ENCODE measurements around the gene CAPN10.

CAPN10 gene

GRCh38 chr2:240575101-240575965, 11.2 kb upstream of the CAPN10 start:
- DNase-seq, result no peak

GRCh38 chr2:240576036-240576435, 10.5 kb upstream of the CAPN10 start:
- DNase-seq, result no peak

DNA sequence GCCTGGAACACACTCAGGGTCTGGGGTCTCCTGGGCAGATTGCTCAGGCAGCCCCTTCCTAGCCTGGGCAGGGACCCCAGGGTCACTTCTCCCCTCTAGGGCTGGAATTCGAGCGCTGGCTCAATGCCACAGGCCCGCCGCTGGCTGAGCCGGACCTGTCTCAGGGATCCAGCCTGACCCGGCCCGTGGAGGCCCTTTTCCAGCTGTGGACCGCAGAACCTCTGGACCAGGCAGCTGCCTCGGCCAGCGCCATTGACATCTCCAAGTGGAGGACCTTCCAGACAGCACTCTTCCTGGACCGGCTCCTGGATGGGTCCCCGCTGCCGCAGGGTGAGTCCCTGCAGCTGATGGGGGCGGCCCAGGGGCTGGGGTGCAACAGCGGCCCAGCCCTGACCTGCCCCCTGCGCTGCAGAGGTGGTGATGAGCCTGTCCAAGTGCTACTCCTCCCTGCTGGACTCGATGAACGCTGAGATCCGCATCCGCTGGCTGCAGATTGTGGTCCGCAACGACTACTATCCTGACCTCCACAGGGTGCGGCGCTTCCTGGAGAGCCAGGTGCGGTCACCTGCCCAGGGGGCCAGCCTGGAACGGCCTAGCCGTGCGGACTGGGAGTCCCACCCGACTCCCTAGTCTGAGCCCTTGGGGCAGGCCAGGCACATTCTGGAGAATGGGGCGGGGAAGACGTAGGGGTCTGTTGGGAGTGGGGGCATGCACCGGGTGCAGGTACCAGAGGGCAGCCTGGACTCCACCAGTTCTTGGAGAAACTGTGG, 9.9 kb upstream of the CAPN10 start:
- DNase-seq, result no peak

DNA sequence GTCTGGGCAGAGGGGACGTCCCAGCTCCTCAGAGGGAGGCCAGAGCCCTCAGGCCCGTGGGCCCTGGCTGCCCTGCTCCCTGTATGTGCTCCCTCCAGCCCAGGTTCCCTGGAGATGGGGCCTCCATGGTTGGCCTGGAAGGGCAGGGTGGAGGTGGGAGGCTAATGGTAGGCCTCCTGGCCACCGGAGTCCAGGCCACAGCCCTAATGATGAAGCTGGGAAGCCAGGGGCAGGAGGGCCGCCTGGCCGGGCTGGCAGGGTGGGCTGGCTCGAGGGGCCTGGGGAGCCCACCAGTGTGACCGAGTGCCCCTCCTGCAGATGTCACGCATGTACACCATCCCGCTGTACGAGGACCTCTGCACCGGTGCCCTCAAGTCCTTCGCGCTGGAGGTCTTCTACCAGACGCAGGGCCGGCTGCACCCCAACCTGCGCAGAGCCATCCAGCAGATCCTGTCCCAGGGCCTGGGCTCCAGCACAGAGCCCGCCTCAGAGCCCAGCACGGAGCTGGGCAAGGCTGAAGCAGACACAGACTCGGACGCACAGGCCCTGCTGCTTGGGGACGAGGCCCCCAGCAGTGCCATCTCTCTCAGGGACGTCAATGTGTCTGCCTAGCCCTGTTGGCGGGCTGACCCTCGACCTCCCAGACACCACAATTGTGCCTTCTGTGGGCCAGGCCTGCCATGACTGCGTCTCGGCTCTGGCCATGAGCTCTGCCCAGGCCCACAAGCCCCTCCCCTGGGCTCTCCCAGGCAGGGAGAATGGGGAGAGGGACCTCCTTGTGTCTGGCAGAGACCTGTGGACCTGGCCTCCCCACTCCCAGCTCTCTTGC, 9.0 kb upstream of the CAPN10 start:
- no peak for DNase-seq

GRCh38 chr2:240578110-240578450, 8.5 kb upstream of the CAPN10 start:
- no peak for DNase-seq

- no peak for DNase-seq
Measured at GRCh38 chr2:240578488-240578887, 8.0 kb upstream of the CAPN10 start.

- DNase-seq, result no peak
Measured at GRCh38 chr2:240579071-240579762, 7.3 kb upstream of the CAPN10 start.

DNA sequence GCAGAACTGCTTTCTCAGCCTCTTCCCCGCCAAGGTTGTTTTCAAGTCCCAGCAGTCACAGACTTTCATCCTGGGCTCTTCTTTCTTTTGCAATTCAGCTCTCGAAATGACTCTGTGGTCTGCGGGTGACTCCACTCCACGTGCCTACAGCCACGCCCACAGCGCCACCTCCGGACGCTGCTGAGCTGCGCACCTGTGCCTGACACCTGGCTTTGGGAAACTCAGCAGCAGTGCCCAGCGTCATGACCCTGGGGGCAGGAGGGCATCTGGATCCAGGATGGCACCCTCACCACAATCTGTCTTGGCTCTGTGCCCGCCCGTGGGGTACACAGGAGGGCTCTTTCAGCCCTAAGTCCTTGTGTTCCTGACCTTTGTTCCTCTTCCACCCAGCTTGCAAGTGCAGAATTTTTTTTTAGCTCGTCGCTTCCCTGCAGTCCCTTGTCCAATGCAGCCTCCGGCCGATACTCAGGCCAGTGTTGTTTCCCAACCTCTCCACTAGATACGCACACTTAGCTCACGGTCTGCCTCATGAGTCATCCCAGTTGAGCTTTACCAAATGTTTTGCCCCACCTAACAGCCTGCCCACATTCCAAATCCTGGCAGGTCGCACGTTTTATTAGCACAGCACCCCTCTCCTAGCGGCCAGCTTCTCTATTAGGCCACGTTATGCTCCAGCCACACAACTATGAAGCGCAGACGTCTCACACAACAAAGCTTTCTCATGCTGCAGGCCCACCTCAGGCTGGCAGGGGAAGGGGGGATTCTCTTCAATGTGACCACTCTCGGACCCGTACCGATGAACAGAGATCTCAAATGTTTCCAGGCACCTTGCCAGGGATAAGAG, 6.5 kb upstream of the CAPN10 start:
- peak; percentile 84 for DNase-seq

DNA sequence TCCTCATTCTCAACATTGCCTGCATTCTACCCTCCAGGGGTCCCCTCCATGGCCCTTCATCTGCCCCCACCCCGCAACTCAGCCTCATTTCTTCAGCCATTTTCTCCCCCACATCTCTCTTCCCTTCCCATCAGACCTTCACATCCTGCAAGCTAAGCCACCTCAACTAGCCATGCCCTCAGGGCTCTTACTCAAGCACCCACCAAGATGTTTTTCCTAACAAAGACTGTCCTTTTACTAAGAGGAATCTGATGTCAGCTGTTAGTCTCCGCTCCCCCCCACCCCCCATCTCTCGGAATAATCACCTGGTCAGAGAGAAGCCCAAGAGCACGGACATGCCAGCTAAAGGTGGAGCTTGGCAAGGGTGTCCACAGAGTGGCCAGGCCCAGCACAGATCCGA, 4.7 kb upstream of the CAPN10 start:
- DNase-seq, result no peak

DNA sequence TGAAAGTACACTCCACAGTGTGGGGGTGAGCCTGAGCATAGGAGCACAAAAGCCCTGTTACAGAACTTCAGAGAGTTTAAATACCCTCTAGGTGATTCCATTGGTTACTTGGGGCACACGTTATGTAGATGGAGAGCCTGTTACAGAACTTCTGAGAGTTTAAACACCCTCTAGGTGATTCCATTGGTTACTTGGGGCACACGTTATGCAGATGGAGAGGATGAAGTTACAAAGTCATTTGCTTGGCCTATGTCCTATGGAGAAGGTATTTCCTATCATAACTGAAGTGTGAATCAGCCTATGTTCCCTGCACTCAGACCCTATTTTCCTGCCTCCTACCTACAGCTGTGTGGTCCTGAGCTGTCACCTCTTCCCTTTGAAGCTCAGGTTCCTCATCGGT, 3.8 kb upstream of the CAPN10 start:
- DNase-seq, result no peak

DNA sequence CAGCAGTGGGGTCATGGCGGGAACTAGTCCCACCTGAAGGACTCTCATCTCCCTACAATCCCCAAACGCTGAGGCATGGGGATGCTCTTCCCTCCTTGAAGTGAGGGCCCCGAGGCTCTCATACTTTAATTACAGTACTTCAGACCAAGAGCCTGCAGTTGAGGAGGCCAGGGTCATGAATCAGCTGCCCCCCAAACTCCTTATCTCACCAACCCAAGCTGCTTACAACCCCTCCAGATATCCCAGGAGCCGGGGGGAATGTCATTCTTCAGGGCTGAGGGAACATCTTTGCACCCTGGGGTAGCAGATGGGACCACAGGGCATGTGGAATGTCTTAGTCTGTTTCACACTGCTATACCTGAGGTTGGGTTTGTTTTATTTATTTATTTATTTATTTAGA, 2.8 kb upstream of the CAPN10 start:
- DNase-seq, result no peak

- DNase-seq, result peak; percentile 81
Measured at GRCh38 chr2:240584486-240585031, 2.0 kb upstream of the CAPN10 start.

DNA sequence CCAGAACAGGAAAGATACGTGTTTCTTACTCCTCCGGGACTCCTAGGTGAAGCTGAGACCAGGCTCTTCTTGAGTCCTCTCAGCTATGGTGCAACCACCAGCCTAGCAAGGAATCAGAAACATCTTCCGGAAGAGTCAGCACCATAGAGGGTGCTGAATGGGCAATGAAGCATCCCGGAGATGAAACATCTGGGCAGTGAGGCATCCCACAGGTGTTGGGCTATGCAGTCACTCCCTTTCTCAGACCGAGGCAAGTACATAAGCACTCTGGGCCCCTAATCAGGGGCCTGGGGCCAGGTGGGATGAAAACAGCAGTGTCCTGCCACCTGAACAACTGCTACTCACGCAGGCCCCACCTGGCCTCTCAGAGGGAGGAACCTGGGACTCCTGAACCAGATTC, 1.4 kb upstream of the CAPN10 start:
- DNase-seq, result no peak

DNA sequence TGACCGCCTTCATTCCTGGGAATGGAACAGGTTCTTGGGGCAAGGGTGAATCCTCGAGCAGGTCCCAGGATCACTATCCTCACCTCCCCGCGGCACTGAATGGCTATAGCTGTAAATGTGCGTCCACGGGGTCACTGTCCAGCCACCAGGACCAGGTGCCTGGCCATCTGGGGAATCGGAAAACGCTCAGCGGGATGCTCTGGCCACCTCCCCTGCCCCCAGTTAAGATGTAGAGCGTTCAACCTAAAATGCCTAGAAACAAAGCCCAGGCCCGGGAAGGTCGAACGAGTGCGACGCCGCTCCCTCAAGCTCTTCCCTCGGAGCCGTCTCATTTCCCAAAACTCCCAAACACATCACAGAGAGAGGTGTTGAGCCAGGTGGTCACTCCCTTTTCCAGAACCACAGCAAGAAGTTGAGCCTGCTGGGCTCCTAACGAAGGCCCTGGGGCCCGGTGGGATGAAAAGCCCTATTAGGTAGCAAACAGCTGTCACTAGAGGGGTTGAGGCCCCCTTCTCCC, 795 bp upstream of the CAPN10 start:
- DNase-seq, result no peak

- DNase-seq, result peak; percentile 18
Measured at GRCh38 chr2:240586919-240587800, 626 bp downstream of the CAPN10 start.

- DNase-seq, result no peak
Measured at GRCh38 chr2:240588006-240588655, 1.6 kb downstream of the CAPN10 start.

DNA sequence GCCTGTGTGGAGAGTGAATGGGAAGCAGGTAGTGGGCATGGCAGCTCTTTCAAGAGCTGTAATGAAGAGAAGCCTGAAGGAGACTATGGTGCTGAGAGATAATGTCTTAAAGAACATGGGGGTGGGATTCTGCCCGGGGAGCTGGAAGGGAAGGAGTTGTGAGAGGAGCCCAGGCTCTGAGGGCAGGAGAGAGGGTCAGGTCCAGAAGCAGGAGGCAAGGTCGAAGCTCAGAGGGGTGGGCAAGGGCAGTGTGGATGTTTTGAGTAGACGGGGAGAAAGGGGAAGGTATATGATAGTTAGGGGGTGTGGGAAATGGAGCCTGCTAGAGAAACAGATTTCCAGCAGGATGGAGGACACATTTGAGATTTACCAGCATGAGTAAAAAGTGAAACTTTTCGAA, 2.1 kb downstream of the CAPN10 start:
- DNase-seq, result no peak

GRCh38 chr2:240589375-240589774, 2.8 kb downstream of the CAPN10 start:
- DNase-seq, result no peak

DNA sequence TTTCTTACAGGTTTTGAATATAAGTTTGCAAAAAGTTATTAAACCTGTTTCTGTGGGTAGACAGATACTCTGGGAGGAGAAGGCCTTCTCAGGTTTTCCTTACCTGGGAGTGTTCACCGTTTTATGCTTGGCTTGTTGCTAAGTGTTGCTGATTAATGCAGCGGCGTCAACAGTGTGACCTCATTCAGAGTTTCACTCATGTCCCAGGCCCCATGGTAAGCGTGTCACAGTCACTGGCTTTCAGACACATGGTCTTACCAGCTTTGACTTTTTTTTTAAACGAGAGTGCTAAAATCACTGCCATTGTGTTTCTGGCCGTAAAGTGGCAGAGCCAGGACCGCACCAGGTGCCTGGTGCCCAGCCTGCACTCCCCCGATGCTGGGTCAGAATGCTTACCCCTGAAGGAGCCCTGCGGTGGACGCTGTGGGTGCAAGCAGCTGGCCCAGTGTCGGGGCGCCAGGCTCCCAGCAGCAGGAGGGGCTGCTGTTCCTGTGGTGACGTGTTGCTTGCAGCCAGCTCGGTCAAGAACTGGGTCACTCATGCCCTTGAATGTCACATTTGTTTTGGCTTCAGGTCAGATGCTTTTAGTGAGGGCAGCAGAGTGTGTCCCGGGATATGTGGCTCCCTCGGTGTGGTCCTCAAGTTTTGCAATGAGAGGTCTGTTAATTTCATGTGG, 3.5 kb downstream of the CAPN10 start:
- DNase-seq, result no peak

All from inflammatory macrophage treated with lipopolysaccharide for 4 hours (primary cell).